Measurements from ENCODE around the gene ERMAP.
"Not testable (repeated sequence)": the region's sequence is repeated elsewhere in the genome, so short reads cannot be mapped to it uniquely, and the experiment has no call there.

The ERMAP gene

DNA sequence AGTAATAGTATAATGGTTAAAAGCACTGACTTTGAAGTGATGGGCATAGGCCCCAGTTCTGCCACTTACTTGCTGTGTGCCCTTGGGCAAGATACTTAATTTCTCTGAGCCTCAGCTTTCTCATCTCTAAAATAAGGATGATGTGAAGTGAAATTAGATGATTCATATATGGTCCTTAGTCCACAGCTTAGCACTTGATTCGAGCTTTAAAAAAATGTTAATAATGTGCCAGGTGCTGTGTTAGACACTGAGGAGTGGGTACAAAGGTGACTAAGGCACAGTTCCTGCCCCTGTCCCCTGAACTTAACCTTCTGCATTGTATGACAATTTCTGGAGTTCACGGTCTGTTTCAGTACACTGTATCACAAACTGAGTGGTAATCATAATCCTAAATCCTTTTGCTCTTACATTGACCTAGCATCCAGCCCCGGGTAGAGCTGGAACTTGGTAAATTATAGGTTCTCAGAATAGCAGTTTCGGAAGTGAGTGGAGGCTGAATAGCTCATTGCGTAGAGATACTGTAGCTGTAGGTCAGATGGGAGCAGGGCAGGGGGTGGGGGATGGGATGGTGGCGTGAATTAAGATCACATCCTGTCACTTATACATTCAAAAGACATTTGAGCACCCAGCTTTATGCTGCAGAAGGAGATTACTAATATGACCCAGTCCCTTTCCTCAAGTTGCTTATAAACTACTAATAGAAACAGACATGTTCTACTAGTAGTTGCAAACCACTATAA, 31.0 kb downstream of the ERMAP start:
- FAIRE-seq (peak; percentile 9), DNase-seq (ENCODE audit: insufficient read length, low spot score) (no peak)
- TF ChIP-seq TAF1 (IDR thresholded peaks at IDR 0.05; ENCODE audit: low read depth, low read length) (no peak), POU2F2 (IDR thresholded peaks at IDR 0.05; ENCODE audit: low read depth, low read length) (no peak), POLR2AphosphoS5 (IDR thresholded peaks at IDR 0.05; ENCODE audit: low read depth, low read length) (no peak), POLR2A (IDR thresholded peaks at IDR 0.05; ENCODE audit: low read depth, low read length) (no peak)

GRCh38 chr1:42848823-42849537, 32.1 kb downstream of the ERMAP start:
- TF ChIP-seq POLR2A (IDR thresholded peaks at IDR 0.05; ENCODE audit: low read depth, low read length) (no peak), TAF1 (IDR thresholded peaks at IDR 0.05; ENCODE audit: low read depth, low read length) (no peak), SPI1 (IDR thresholded peaks at IDR 0.05; ENCODE audit: low read depth, low read length) (no peak), PAX5 (IDR thresholded peaks at IDR 0.05; ENCODE audit: insufficient read depth, low read length, severe bottlenecking) (no peak), POU2F2 (IDR thresholded peaks at IDR 0.05; ENCODE audit: low read depth, low read length) (no peak), POLR2AphosphoS5 (IDR thresholded peaks at IDR 0.05; ENCODE audit: low read depth, low read length) (no peak)
- FAIRE-seq (no peak), DNase-seq (ENCODE audit: insufficient read length, low spot score) (no peak)

- peak; percentile 86 for FAIRE-seq
- DNase-seq (ENCODE audit: insufficient read length, low spot score) = no peak
- TF ChIP-seq TAF1 (IDR thresholded peaks at IDR 0.05; ENCODE audit: low read depth, low read length) (no peak), POLR2A (IDR thresholded peaks at IDR 0.05; ENCODE audit: low read depth, low read length) (no peak), POU2F2 (IDR thresholded peaks at IDR 0.05; ENCODE audit: low read depth, low read length) (no peak), SPI1 (IDR thresholded peaks at IDR 0.05; ENCODE audit: low read depth, low read length) (no peak), POLR2AphosphoS5 (IDR thresholded peaks at IDR 0.05; ENCODE audit: low read depth, low read length) (no peak), PAX5 (IDR thresholded peaks at IDR 0.05; ENCODE audit: insufficient read depth, low read length, severe bottlenecking) (no peak)
These were observed 33.0 kb downstream of the ERMAP start for GRCh38 chr1:42849944-42850343.

DNA sequence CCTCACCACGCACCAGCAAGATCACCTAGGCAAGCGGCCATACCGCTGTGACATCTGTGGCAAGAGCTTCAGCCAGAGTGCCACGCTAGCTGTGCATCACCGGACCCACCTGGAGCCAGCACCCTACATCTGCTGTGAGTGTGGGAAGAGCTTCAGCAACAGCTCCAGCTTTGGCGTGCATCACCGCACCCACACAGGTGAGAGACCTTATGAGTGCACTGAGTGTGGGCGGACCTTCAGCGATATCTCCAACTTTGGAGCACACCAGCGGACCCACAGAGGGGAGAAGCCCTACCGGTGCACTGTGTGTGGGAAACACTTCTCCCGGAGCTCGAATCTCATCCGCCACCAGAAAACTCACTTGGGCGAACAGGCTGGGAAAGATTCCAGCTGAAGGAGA, 34.5 kb downstream of the ERMAP start:
- TF ChIP-seq POU2F2 (IDR thresholded peaks at IDR 0.05; ENCODE audit: low read depth, low read length) = no peak
- TF ChIP-seq TAF1 (IDR thresholded peaks at IDR 0.05; ENCODE audit: low read depth, low read length) = no peak
- TF ChIP-seq POLR2A (IDR thresholded peaks at IDR 0.05; ENCODE audit: low read depth, low read length) = no peak
- TF ChIP-seq PAX5 (IDR thresholded peaks at IDR 0.05; ENCODE audit: insufficient read depth, low read length, severe bottlenecking) = no peak
- no peak for TF ChIP-seq SPI1 (IDR thresholded peaks at IDR 0.05; ENCODE audit: low read depth, low read length)
- TF ChIP-seq POLR2AphosphoS5 (IDR thresholded peaks at IDR 0.05; ENCODE audit: low read depth, low read length) = no peak
- no peak for FAIRE-seq
- DNase-seq (ENCODE audit: insufficient read length, low spot score) = no peak

DNA sequence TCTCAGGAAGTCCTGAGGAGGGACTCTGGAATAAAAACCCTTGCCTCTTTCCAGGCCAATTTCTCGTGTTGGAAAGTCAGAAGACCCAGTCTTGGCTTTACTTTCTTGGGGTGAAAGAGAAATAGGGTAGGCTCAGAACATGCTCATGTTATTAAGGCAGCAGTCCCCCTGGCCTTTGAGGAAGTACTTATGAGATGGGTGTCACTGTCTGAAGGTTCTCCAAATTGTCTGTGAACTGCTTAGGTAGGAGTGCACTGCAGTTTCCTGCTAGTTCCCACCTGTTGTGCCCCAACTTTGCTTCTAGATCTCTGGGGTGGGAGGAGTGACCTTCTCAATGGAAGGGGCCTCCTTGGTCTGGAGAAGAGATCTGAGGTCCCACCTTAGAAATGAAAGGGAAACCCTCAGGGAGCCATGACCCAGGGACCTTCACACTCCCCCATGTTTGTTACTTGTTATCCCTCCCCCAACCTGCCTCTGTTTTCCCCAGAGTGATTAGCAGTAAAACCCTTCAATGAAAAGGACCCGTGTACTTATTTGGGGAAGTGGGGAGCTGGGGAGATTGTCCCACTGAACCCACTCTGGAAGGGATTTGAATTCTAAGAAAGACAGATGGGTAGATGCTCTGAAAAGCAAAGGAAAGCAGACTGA, 35.2 kb downstream of the ERMAP start:
- DNase-seq (ENCODE audit: insufficient read length, low spot score) (no peak), FAIRE-seq (no peak)
- TF ChIP-seq POLR2A (IDR thresholded peaks at IDR 0.05; ENCODE audit: low read depth, low read length) (no peak), SPI1 (IDR thresholded peaks at IDR 0.05; ENCODE audit: low read depth, low read length) (0 out of 2 replicates have a peak, but pooled peaks have one; percentile 30)

GRCh38 chr1:42852608-42852980, 35.7 kb downstream of the ERMAP start:
- no peak for FAIRE-seq
- DNase-seq (ENCODE audit: insufficient read length, low spot score) = no peak
- TF ChIP-seq SPI1 (IDR thresholded peaks at IDR 0.05; ENCODE audit: low read depth, low read length) (no peak), POLR2AphosphoS5 (IDR thresholded peaks at IDR 0.05; ENCODE audit: low read depth, low read length) (no peak), PAX5 (IDR thresholded peaks at IDR 0.05; ENCODE audit: insufficient read depth, low read length, severe bottlenecking) (no peak), TAF1 (IDR thresholded peaks at IDR 0.05; ENCODE audit: low read depth, low read length) (no peak), POU2F2 (IDR thresholded peaks at IDR 0.05; ENCODE audit: low read depth, low read length) (no peak), POLR2A (IDR thresholded peaks at IDR 0.05; ENCODE audit: low read depth, low read length) (no peak)

GRCh38 chr1:42853116-42853884, 36.4 kb downstream of the ERMAP start:
- TF ChIP-seq TAF1 (IDR thresholded peaks at IDR 0.05; ENCODE audit: low read depth, low read length) (no peak), POLR2AphosphoS5 (IDR thresholded peaks at IDR 0.05; ENCODE audit: low read depth, low read length) (no peak), POLR2A (IDR thresholded peaks at IDR 0.05; ENCODE audit: low read depth, low read length) (no peak), SPI1 (IDR thresholded peaks at IDR 0.05; ENCODE audit: low read depth, low read length) (no peak), POU2F2 (IDR thresholded peaks at IDR 0.05; ENCODE audit: low read depth, low read length) (no peak), PAX5 (IDR thresholded peaks at IDR 0.05; ENCODE audit: insufficient read depth, low read length, severe bottlenecking) (no peak)
- DNase-seq (ENCODE audit: insufficient read length, low spot score) (no peak), FAIRE-seq (no peak)

- FAIRE-seq; DNase-seq (ENCODE audit: insufficient read length, low spot score): not testable (repeated sequence)
These were observed 39.6 kb downstream of the ERMAP start for GRCh38 chr1:42856554-42856953.

GRCh38 chr1:42859366-42859765, 42.4 kb downstream of the ERMAP start:
- DNase-seq (ENCODE audit: insufficient read length, low spot score); FAIRE-seq: not testable (repeated sequence)
